ENCODE measurements around the gene SCN7A.

Gene SCN7A

DNA sequence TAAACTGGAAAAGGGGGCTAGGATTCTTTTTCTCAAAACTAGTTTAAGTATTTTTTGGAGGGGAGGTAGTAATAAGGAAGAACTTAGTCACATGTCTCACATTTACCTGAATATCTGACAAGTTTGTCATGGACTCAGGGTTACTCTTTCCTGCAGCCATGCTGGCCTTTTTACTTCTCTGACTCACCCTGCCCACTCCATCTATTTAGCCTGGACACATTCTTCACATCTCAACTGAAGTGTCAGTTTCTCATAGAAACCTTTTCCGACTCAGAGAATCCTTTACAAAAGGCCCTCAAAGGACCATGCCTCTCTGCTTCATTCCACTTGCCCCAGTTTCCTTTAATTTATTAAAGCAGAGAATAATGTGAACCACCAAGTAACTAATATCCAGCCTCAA, 42.6 kb downstream of the SCN7A start:
- DNase-seq: no peak

DNA sequence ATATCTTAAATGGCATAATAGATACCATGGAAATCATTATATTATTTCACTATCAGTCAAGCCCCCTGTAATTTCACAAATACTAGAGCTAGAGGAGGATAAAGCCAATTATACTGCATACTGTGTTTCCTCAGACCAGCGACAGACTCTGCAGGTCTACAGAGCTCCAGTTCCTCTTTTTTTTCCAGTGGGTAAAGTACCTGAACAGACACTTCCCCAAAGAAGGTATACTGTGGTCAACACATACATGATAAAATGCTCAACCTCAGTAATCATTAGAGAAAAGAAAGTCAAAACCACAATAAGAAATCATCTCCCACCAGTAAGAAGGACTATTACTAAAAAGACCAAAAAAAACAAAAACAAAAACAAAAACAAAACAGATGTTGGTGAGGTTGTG, 44.6 kb downstream of the SCN7A start:
- no peak for DNase-seq

GRCh38 chr2:166448106-166448505, 45.9 kb downstream of the SCN7A start:
- DNase-seq: no peak

GRCh38 chr2:166444306-166444705, 49.7 kb downstream of the SCN7A start:
- DNase-seq: no peak

GRCh38 chr2:166440313-166440712, 53.7 kb downstream of the SCN7A start:
- no peak for DNase-seq

DNA sequence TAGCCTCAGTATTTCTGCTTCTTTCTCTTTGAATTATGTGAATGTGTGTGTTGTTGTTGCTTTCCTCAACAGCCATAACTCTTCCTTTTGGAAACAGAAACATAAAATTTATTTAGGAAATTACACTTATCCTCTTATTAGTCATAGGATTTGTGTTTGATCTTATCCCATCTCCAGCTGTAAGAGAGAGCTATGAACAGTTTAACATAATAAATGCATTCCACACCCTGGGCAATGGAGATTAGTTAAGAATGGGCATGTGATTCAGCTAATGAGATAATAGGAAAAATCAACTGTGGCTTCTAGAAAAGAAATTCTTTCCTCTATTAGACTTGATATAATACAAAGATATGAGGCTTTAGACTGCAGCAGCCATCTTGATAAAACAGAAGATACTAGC, 55.0 kb downstream of the SCN7A start:
- no peak for DNase-seq

DNA sequence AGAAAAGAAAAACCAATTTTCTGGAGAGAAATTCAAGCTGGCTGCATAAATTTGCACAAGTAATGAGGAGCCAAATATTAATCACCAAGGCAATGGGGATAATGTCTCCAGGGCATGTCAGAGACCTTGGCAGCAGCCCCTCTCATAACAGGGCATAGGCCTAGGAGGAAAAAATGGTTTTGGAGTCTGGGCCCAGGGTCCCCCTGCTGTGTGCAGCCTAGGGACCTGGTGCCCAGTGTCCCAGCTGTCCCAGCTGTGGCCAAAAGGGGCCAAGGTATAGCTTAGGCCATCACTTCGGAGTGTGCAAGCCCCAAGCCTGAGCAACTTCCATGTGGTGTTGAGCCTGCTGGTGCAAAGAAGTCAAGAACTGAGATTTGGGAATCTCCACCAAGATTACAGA, 57.1 kb downstream of the SCN7A start:
- no peak for DNase-seq

GRCh38 chr2:166436189-166436588, 57.9 kb downstream of the SCN7A start:
- peak; percentile 26 for DNase-seq

DNA sequence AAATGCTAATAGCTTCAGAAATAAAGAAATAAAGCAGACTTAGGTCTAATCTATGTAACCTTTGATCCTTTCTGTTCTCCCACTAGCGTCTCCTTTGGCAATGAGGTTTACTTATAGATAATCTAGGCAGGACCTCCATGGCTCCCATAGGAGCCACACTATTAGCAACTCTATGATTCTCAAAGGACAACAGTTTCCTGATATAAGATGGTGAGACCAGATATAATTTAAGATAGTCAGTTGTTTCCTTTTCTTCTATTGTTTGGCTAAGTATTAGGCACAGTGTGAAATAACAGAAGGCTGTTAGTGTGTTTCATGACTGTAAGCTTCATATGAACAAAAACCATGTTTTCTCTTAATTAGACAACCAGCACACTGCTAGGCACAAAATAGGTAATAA, 59.6 kb downstream of the SCN7A start:
- no peak for DNase-seq

GRCh38 chr2:166433457-166433856, 60.6 kb downstream of the SCN7A start:
- DNase-seq: no peak

GRCh38 chr2:166432331-166432730, 61.7 kb downstream of the SCN7A start:
- no peak for DNase-seq

GRCh38 chr2:166424841-166425240, 69.2 kb downstream of the SCN7A start:
- DNase-seq: no peak

GRCh38 chr2:166419616-166419934, 74.5 kb downstream of the SCN7A start:
- DNase-seq: peak; percentile 30

DNA sequence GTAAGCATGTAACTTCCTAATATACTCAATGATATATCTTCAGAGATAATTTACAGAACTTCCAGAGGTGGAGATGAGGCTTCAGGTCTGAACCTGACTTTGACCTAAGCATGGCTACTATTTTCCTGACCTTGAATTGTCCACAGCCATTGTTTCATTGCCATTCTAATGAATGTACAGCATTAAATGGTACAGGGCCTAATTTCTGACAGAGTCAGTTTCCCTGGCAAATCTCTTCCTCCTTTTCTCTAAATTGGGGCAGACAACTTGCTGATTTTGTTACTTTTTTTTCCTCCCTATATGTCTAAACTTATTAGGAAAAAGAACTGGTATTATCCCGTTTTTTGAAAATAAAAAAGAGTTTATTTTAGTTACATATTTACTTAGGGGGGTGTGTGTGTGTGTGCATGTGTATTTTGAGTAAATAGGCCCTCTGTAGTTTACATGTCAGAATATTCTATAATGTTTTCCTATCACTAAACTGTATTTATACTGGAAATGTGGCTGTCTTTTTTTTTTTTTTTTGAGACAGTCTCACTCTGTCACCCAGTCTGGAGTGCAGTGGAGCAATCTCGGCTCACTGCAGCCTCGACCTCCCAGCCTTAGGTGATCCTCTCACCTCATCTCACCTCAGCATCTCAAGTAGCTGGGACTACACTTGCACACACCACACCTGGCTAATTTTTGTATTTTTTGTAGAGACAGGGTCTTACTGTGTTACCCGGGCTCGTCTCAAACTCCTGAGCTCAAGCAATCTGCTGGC, 75.0 kb downstream of the SCN7A start:
- no peak for DNase-seq

DNA sequence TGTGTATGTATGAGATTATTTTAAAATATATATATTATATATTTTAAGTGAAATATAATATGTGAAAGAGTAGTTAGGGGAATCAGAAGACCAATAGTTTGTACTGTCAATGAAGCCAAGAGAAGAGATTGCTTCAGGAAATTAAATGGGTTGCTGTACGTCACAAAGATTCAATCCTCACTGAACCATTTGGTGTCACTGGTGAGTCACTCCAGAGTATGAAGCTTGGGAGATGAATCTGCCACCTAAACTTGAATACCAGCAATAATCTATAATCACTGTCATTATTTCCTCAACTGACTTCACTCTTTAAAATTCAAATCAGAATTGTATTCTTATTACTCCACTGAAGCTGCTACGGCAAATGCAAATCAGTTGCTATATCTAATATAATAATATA, 76.4 kb downstream of the SCN7A start:
- DNase-seq: peak; percentile 36

DNA sequence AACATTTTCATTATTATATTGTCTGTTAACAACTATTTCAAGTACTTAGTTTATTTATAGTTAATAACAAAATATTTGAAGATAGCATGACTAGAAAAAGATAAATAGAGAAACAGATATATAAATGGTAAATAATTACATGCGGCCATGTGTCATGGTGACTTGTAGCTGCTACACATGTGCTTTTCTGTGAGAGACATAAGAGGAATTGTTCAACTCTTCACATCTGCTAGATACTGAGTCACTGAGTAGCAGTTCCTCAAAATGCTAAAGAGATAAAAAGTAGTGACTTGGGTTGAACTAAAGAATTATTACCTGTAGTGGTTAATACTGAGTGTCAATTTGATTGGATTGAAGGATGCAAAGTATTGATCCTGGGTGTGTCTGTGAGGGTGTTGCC, 80.8 kb downstream of the SCN7A start:
- DNase-seq: peak; percentile 79

- no peak for DNase-seq
Observed at GRCh38 chr2:166411473-166412230, 82.4 kb downstream of the SCN7A start.

GRCh38 chr2:166410828-166411472, 83.1 kb downstream of the SCN7A start:
- peak; percentile 87 for DNase-seq

DNA sequence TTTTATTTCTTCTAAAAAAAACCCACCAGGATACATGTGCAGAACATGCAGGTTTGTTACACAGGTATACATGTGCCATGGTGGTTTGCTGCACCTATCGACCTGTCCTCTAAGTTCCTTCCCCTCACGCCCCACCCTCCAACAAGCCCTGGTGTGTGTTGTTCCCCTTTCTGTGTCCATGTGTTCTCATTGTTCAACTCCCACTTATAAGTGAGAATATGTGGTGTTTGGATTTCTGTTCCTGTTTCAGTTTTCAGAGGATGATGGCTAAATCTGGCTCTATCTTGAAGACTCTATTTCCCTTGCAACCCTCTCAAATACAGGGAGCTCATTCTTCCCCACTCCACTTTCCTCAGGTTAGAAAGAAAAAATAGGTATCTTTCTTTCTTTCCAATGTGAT, 86.3 kb downstream of the SCN7A start:
- DNase-seq: peak; percentile 70

DNA sequence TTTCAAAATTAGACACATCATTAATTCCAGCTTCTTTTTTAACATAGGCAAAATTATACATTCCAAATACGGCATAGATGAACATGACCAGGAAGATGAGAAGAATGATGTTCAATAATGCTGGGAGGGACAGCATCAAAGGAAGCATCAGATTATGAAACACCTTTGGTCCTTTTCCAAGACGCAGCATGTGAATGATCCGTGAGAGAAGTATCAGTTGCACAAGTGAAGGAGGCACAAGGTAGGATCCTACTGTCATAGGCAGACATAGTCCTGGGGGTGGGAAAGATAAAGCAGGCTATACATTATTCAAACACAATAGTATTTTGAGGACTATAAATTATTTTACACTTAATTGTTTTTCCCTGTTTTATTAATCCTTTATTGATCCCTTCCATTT, 87.7 kb downstream of the SCN7A start:
- DNase-seq: no peak

GRCh38 chr2:166405569-166405926, 88.5 kb downstream of the SCN7A start:
- DNase-seq: no peak

GRCh38 chr2:166404831-166405568, 89.0 kb downstream of the SCN7A start:
- no peak for DNase-seq

DNA sequence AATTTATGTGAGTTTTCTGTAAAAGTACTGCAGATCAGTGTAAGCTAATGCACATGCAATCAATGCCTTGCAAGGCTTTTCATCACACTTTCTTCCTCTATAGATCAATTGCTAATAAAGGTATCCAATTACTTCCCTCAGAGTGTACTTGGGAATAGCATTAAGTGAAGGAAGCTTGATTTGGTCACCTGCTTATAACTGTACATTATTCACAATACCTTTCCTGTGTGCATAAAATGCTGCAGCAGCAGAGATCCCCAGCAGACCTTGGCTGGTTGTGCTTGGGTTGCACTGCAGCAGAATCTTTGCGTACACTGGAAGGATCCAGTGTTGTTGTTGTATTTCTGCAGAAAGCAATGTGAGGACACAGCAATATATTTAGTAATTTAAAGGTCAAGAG, 99.8 kb downstream of the SCN7A start:
- no peak for DNase-seq

GRCh38 chr2:166393008-166393407, 101.0 kb downstream of the SCN7A start:
- DNase-seq: no peak

All from inflammatory macrophage treated with lipopolysaccharide for 4 hours (primary cell).